Measurements from ENCODE around the gene CNTLN.
A peak's percentile ranks its signal among the peaks of the same experiment; 100 is the strongest.

GRCh38 chr9:17462869-17463464 lies 328.1 kb downstream of the CNTLN start:
- TF ChIP-seq, protein P1, sequence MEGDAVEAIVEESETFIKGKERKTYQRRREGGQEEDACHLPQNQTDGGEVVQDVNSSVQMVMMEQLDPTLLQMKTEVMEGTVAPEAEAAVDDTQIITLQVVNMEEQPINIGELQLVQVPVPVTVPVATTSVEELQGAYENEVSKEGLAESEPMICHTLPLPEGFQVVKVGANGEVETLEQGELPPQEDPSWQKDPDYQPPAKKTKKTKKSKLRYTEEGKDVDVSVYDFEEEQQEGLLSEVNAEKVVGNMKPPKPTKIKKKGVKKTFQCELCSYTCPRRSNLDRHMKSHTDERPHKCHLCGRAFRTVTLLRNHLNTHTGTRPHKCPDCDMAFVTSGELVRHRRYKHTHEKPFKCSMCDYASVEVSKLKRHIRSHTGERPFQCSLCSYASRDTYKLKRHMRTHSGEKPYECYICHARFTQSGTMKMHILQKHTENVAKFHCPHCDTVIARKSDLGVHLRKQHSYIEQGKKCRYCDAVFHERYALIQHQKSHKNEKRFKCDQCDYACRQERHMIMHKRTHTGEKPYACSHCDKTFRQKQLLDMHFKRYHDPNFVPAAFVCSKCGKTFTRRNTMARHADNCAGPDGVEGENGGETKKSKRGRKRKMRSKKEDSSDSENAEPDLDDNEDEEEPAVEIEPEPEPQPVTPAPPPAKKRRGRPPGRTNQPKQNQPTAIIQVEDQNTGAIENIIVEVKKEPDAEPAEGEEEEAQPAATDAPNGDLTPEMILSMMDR (conservative IDR thresholded peaks at IDR 0.05; ENCODE audit: low read length): peak; percentile 83
- no peak for TF ChIP-seq EZH2phosphoT487 (IDR thresholded peaks at IDR 0.05; ENCODE audit: borderline replicate concordance)
